GM10847 (cell line): ENCODE data around the gene TTYH2.

Experiments used
- POLR2A ChIP-seq: IDR thresholded peaks from 2 replicates; pipeline ENCODE4 v1.6.1; 2011; ENCODE audit not compliant: insufficient read length; ENCODE audit errors: extremely low read depth

Gene TTYH2

GRCh38 chr17:74276541-74277009, 63.2 kb downstream of the TTYH2 start:
- TF ChIP-seq POLR2A, result no peak

GRCh38 chr17:74277935-74278334, 64.6 kb downstream of the TTYH2 start:
- TF ChIP-seq POLR2A, result no peak

GRCh38 chr17:74280093-74280513, 66.7 kb downstream of the TTYH2 start:
- no peak for TF ChIP-seq POLR2A

GRCh38 chr17:74281799-74282198, 68.4 kb downstream of the TTYH2 start:
- no peak for TF ChIP-seq POLR2A

GRCh38 chr17:74282587-74283370, 69.4 kb downstream of the TTYH2 start:
- TF ChIP-seq POLR2A, result no peak

DNA sequence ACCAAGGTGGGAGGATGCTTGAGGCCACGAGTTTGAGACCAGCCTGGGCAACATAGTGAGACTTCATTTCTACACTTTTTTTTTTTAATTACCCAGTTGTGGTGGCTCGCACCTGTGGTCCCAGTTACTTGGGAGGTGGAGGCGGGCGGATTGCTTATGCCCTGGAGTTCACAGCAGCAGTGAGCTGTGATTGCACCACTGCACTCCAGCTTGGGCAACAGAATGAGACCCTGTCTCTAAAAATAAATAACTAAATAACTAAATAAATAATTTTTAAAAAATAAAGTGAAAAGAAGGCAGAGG, 70.0 kb downstream of the TTYH2 start:
- TF ChIP-seq POLR2A, result no peak

- TF ChIP-seq POLR2A, result no peak
Observed at GRCh38 chr17:74287031-74287602, 73.7 kb downstream of the TTYH2 start.

- no peak for TF ChIP-seq POLR2A
Observed at GRCh38 chr17:74288785-74289184, 75.4 kb downstream of the TTYH2 start.

DNA sequence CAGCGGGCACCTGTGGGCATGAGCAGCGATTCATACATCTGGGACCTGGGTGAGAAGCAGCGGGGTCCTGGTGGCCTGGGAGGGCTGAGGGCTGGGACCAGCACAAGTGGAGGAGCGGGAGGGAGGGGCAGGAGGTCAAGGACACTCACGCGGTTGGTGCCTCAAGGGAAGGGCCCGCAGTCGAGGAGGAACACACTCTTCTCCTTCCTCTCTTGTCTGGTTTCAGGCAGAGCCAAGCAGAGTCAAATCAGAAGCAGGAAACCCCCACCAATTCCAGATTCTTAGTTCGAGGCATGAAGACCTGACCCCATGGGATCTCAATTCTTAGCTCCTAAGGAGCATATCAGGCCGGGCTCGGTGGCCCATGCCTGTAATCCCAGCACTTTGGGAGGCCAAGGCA, 76.3 kb downstream of the TTYH2 start:
- TF ChIP-seq POLR2A, result no peak

GRCh38 chr17:74290340-74290739, 77.0 kb downstream of the TTYH2 start:
- no peak for TF ChIP-seq POLR2A

GRCh38 chr17:74292495-74292894, 79.1 kb downstream of the TTYH2 start:
- no peak for TF ChIP-seq POLR2A

DNA sequence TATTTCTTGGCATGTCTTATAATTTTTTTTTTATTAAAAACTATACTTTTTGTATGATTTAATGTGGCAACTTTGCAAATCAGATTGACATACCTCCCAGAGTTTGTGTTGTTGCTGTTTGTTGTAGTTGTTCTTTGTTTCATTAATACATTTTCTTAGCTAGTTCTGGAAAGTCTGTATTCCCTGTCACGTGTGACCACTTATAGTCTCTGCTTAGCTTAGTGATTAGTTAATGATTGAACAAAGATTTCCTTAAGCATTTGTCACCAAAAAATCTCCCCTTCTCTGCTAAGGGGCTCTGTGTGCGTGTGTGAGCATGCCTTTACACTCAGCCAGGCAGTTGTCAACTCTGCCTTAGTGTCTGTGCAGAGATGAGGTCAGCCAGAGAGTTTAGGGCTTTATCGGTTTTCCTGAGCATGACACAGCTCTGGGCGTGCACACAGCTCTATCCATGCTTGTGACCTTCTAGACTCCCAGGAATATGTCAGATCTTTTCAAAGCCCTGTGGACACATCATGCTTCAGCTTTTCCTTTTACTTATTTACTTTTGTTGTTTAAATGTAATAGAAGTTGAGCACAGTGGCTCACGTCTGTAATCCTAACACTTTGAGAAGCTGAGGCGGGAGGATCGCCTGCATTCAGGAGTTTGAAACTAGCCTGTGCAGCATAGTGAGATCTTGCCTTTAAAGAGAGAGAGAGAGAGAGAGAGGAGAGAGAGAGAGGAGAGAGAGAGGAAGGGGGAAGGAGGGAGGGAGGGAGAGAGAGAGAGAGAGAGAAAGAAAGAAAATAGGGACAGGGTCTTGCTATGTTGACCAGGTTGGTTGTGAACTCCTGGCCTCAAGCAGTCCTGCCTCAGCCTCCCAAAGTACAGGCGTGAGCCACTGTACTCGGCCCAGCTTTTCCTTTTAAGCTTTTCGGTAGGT, 82.5 kb downstream of the TTYH2 start:
- TF ChIP-seq POLR2A, result no peak

DNA sequence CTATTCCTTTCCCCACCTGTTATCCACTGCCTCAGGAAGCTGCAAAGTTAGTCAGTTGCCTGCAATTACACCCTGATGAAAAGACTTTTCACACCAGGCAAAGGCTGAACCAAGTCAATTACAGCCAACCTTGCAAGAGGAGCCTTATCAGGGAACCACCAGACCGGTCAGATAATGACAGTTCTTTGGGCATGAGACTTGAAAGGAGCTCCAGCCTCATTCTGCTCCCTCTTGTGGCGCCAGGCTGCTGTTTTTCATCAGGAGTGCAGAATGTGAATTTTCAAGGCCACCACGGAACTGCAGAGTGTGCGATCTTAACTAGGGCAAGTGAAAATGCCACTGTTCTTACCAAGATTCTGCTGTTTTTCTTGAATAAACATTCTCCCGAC, 83.2 kb downstream of the TTYH2 start:
- no peak for TF ChIP-seq POLR2A

- TF ChIP-seq POLR2A, result no peak
Observed at GRCh38 chr17:74297941-74298340, 84.6 kb downstream of the TTYH2 start.

DNA sequence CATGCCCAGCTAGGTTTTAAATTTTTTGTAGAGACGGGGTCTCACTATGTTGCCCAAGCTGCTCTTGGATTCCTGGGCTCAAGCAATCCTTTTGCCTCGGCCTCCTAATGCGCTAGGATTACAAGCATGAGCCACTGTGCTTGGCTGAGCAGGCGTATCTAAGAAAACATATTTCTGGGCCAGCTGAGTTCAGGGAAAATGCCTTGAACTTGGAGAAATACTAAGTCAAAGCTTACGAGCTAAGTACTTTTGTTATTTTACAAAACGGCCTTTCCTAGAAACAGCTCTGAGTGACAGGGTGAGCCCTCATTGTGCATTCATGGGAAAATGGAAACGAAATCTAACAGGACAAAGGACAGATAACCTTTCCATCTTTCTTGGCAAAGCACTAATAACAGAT, 85.4 kb downstream of the TTYH2 start:
- no peak for TF ChIP-seq POLR2A
